ENCODE results near the gene NAV2. TPM values are rescaled to one million over a fixed set of nuclear protein-coding genes. Genes with fewer than 3 reads are reported as not detected.

NAV2 gene
- total and polyA plus RNA-seq, 7 donors, result 1.2 to 62.6 (median 22.1) TPM

GRCh38 chr11:19880088-19880345 lies 167.4 kb downstream of the NAV2 start:
- Histone ChIP-seq H3K4me1 (peaks cover 0 to 24% (median 23%) of the 10 kb centered on the region in 4 donors), H3K27ac (peak overlapping the region in 3 of 4 donors; percentile 13 to 24 (median 15)), H3K9me3 (no peaks in the 10 kb centered on the region), H3K27me3 (no peaks in the 10 kb centered on the region), H3K4me3 (no peak overlapping the region), H3K36me3 (peaks cover 10 to 54% (median 17%) of the 10 kb centered on the region in 4 donors)
- DNase-seq, result no peak
- intact Hi-C loops (cut with DNase I), result no loop called here
- TF ChIP-seq CTCF (IDR thresholded peaks at IDR 0.05), result no peak
- no peak for TF ChIP-seq POLR2AphosphoS5 (IDR thresholded peaks at IDR 0.05)
- no peak for TF ChIP-seq EP300 (IDR thresholded peaks at IDR 0.05)
- no peak for TF ChIP-seq POLR2A (IDR thresholded peaks at IDR 0.05)

- Histone ChIP-seq H3K36me3 (peaks cover 10 to 65% (median 19%) of the 10 kb centered on the region in 4 donors), H3K27me3 (no peaks in the 10 kb centered on the region), H3K4me3 (no peak overlapping the region), H3K27ac (no peak overlapping the region), H3K9me3 (no peaks in the 10 kb centered on the region), H3K4me1 (peaks cover 0 to 24% (median 23%) of the 10 kb centered on the region in 4 donors)
- no peak for DNase-seq
- TF ChIP-seq EP300 (IDR thresholded peaks at IDR 0.05) (no peak), POLR2A (IDR thresholded peaks at IDR 0.05) (no peak), CTCF (IDR thresholded peaks at IDR 0.05) (no peak), POLR2AphosphoS5 (IDR thresholded peaks at IDR 0.05) (no peak)
- intact Hi-C loops (cut with DNase I), result no loop called here
Measured at GRCh38 chr11:19881177-19881576, 168.5 kb downstream of the NAV2 start.

GRCh38 chr11:19882356-19882755 lies 169.7 kb downstream of the NAV2 start:
- whole genome bisulfite sequencing, 2 donors, result 87 to 93% methylated on average over 3 of the region's 3 CpGs
- Histone ChIP-seq H3K36me3 (peaks cover 10 to 73% (median 19%) of the 10 kb centered on the region in 4 donors), H3K4me1 (peaks cover 0 to 27% (median 26%) of the 10 kb centered on the region in 4 donors), H3K9me3 (no peaks in the 10 kb centered on the region), H3K27me3 (no peaks in the 10 kb centered on the region), H3K27ac (no peak overlapping the region), H3K4me3 (no peak overlapping the region)
- no peak for DNase-seq
- intact Hi-C loops (cut with DNase I), result no loop called here
- no peak for TF ChIP-seq POLR2AphosphoS5 (IDR thresholded peaks at IDR 0.05)
- no peak for TF ChIP-seq EP300 (IDR thresholded peaks at IDR 0.05)
- TF ChIP-seq CTCF (IDR thresholded peaks at IDR 0.05), result no peak
- TF ChIP-seq POLR2A (IDR thresholded peaks at IDR 0.05), result no peak

- WGBS, 2 donors, result 83 to 84% methylated on average over 3 of the region's 3 CpGs
- Histone ChIP-seq H3K27ac (no peak overlapping the region), H3K36me3 (peaks cover 0 to 64% (median 10%) of the 10 kb centered on the region in 4 donors), H3K4me1 (peaks cover 0 to 40% (median 20%) of the 10 kb centered on the region in 4 donors), H3K9me3 (no peaks in the 10 kb centered on the region), H3K4me3 (no peak overlapping the region), H3K27me3 (no peaks in the 10 kb centered on the region)
- intact Hi-C loops (cut with DNase I), result no loop called here
- DNase-seq, result no peak
- TF ChIP-seq EP300 (IDR thresholded peaks at IDR 0.05), result no peak
- no peak for TF ChIP-seq POLR2A (IDR thresholded peaks at IDR 0.05)
- no peak for TF ChIP-seq POLR2AphosphoS5 (IDR thresholded peaks at IDR 0.05)
- no peak for TF ChIP-seq CTCF (IDR thresholded peaks at IDR 0.05)
Measured at GRCh38 chr11:19886498-19886897, 173.9 kb downstream of the NAV2 start.

GRCh38 chr11:19887842-19888241 lies 175.2 kb downstream of the NAV2 start:
- peaks cover 0 to 51% (median 22%) of the 10 kb centered on the region in 4 donors for H3K4me1 ChIP-seq
- H3K4me3 ChIP-seq, result no peak overlapping the region
- WGBS, 2 donors, result 86% methylated on average over 10 of the region's 10 CpGs
- no peaks in the 10 kb centered on the region for H3K27me3 ChIP-seq
- DNase-seq, result no peak
- H3K9me3 ChIP-seq, result no peaks in the 10 kb centered on the region
- TF ChIP-seq EP300 (IDR thresholded peaks at IDR 0.05), result no peak
- TF ChIP-seq POLR2A (IDR thresholded peaks at IDR 0.05), result no peak
- TF ChIP-seq CTCF (IDR thresholded peaks at IDR 0.05), result no peak
- no peak for TF ChIP-seq POLR2AphosphoS5 (IDR thresholded peaks at IDR 0.05)
- H3K27ac ChIP-seq, result peak overlapping the region in 2 of 4 donors; percentile 8 to 26
- peaks cover 0 to 55% (median 12%) of the 10 kb centered on the region in 4 donors for H3K36me3 ChIP-seq
- intact Hi-C loops (cut with DNase I), result no loop called here
